GM18526 (cell line): ENCODE measurements around the gene PERCC1.

ENCODE experiments used
- POLR2A ChIP-seq: IDR thresholded peaks from 3 replicates; pipeline ENCODE4 v1.6.1; 2011; ENCODE audit not compliant: insufficient read length; ENCODE audit errors: extremely low read depth

The PERCC1 gene

DNA sequence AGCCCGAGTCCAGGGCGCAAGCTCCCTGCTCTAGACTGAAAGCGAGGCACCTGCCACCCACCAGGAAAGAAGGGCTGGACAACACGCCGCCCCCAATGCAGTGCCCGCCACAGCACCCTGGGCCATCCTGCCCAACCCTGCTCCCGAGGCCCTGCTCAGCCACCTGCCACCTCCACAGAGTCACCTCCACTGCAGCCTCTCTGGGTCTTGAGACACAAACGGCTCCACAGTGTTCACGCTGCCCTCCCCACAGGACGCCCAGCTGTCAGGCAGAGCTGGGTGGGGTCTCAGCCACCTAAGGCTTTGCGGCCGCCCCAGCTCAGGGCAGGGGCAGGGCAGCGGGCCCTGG, 34.7 kb downstream of the PERCC1 start:
- no peak for TF ChIP-seq POLR2A

DNA sequence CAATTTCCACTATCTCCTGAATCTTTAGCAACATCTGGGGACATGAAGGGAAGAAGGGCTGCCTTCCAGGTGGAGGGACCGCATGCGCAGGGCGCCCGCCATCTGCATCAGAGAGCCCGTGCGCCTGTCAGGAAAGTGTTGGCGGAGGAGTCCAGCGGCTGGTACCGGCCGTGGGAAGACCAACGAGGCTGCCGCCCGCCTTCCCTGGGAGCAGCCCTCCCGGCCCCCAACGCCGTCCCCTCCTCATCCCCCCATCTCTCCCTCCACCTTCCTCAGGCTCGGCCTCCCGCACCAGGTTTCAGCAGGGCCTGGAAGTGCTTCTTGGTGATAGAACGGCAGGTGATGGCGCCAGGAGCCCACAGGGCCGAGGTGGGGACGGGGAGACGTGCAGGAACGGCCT, 35.2 kb downstream of the PERCC1 start:
- no peak for TF ChIP-seq POLR2A

DNA sequence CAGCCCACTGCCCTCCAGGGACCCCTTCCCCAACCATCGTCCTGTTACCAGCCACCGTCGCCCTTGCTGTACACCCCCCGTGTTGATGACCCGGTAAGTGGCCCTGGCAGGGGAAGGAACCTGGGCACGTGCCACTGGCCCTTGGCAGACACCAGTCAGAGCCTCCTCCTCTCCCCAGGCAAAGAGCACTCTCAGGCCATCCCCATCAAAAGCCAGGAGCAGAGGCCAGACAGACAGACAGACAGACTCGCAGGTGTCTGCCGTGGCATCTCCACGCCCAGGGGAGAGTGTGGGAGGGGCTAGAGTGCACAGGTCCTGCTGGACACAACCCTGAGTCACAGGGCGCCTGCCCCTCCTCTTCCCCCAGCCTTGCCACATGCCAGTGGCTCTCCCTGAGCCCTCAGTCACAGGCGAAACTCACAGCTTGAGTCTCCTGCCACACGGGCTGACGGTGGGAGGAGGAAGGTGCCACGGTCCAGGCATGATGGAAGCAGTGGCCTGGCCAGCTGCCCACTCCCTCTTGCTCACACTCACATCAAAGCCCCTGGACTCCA, 36.2 kb downstream of the PERCC1 start:
- no peak for TF ChIP-seq POLR2A

DNA sequence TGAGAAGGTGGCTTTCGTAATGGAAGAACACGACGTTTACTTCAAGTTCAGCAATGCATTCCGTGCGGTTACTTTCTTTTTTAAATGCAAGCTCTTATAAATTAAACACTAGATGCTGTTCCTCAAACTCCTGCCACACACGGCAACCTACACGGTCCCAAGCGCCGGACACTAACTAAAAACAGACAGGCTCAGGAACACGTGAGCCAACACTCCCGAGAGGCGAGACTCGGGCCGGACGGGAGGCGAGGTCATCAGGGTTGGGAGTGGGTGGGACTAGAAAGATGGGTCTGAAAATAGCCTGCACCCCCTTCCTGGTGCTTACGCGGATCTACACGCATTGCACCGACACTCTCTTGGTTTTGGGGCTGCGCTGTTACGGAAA, 37.5 kb downstream of the PERCC1 start:
- no peak for TF ChIP-seq POLR2A

GRCh38 chr16:1469693-1470201, 38.9 kb downstream of the PERCC1 start:
- no peak for TF ChIP-seq POLR2A

GRCh38 chr16:1470481-1471251, 39.8 kb downstream of the PERCC1 start:
- no peak for TF ChIP-seq POLR2A

- no peak for TF ChIP-seq POLR2A
Measured at GRCh38 chr16:1471569-1472194, 40.8 kb downstream of the PERCC1 start.

DNA sequence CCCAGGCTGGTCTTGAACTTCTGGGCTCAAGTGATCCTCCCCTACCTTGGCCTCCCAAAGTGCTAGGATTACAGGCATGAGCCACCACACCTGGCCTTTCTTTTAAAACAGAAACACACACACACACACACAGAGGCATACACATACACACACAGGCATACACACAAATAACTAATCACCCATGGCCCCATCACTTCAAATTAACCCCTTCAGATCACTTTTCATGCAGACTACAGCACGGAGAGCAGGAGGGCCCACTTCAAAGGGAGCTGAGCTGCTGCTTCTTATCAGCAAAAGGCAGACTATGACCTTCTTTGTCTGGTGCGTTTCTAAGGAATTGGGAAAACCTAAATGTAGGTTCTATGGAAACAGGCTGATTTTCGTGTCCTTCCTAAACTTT, 42.1 kb downstream of the PERCC1 start:
- TF ChIP-seq POLR2A, result no peak

DNA sequence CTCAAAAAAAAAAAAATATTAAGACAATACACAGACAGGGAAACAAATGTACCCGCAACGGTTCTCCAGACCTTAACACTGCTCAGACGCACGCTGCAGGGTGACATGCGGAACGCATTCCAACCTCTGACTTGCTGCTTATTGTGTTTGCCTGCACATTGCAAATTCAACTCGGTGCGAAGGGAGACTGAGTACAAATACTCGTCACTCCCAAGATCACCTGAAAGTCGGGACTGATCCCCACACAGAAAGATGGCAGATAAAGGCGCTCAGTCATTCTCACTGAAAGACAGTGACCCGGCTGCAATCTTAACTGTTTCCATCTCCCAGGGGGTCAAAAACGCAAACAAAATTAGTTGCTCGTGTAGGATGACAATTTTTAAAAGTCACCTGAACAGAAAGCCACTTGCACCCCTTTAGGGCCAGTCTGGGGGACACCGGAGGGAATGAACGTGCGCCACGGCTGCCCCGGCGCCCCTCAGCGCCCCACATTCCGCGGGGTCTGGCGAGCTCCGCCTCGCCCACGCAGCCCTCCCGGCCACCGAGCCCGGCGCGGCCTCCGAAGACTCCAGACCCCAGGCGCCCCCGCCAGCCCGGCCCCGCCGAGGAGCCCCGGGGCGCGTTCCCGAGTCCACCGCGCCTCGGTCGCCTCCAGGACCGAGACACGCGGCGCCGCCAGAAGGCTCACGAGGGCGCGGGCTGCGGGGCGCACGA, 43.4 kb downstream of the PERCC1 start:
- TF ChIP-seq POLR2A, result no peak

GRCh38 chr16:1474796-1475551, 44.1 kb downstream of the PERCC1 start, which contains the start of gene CLCN7:
Gene CLCN7, minus strand, starts transcription at chr16:1475028. Its CDS starts 54 bp downstream, at chr16:1474974.
- peak; percentile 92 for TF ChIP-seq POLR2A

- TF ChIP-seq POLR2A, result no peak
Measured at GRCh38 chr16:1475552-1476114, 44.8 kb downstream of the PERCC1 start.

DNA sequence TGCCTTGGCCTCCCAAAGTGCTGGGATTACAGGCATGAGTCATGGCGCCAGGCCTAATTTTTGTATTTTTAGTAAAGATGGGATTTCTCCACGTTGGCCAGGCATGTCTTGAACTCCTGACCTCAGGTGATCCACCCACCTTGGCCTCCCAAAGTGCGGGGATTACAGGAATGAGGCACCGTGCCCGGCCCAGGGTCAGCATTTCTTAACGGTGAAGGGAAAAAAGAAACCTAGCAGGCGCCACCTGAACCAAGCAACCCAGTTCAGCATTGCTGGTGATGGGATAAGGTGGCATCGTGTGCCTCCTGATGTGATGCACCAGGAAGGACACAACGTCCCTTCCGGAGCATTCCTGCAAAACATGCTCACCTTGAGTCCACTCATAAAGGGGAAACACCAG, 46.2 kb downstream of the PERCC1 start:
- no peak for TF ChIP-seq POLR2A

- TF ChIP-seq POLR2A, result no peak
Measured at GRCh38 chr16:1481906-1482835, 51.3 kb downstream of the PERCC1 start.
